GM18499 (cell line): ENCODE results near the gene GUCY1A1.
A peak's percentile ranks its signal among the peaks of the same experiment; 100 is the strongest.

Experiments used
- ATAC-seq: cut with Tn5 transposase; IDR thresholded peaks from one replicate; pipeline ENCODE4 v1.9.1; 2021; ENCODE audit warnings: moderate number of reproducible peaks; ENCODE audit not compliant: insufficient read depth, unreplicated experiment

GUCY1A1 gene

DNA sequence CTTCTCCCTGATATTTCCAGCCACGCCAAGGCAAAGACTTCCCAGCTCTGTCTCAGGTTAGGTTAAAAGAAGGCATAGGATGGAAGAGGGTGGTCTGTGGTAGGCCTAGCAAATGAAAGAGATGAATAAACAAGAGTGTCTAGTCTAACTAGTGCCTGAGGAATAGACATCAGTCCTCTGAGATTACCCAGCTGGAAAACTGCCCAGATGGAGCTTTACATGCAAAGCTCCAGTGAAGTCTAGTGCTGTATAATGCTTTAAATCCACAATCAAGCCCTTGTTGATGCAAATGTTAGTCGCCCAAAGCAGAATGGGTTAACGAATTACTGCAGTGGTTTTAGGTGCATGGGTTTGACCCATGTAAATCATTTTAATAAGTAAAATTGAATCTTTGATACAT is 67.4 kb downstream of the GUCY1A1 start:
- no peak for ATAC-seq

DNA sequence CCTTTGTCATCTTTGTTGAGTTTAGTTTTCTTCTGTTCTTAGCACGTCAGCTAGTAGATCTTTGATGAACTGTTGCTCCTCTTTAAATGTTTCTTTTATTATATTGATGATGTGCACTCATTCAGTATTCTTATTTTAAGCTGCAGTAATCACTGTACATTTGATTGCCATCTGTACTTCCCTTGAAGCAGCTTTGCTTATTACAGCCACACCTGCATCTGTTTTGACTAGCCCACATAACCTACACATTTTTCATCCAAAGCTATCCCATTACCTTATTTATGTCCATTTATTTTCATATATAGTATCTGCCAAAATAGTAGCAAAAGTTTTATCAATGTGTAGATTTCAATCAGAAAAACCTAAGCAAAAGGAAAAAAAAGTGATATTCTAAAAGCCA is 68.3 kb downstream of the GUCY1A1 start:
- ATAC-seq, result no peak

DNA sequence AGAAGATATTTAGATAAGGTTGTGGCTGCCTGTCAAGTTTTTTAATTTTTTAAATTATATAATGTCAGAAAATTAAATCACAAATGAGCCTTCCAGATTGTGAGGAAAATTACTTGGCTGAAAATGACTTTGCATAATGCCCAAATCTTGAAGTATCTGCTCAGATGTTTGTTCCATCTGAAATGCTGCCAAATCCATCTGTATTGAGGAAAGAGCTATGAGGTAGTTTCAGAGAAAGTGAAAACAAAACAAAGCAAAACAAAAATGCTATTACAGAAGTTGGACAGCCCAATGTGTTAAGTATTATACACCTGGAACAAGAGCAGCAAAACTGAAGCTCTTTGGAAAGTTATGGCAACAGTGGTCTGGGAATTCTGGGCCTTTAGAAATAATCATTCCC is 68.8 kb downstream of the GUCY1A1 start:
- no peak for ATAC-seq

DNA sequence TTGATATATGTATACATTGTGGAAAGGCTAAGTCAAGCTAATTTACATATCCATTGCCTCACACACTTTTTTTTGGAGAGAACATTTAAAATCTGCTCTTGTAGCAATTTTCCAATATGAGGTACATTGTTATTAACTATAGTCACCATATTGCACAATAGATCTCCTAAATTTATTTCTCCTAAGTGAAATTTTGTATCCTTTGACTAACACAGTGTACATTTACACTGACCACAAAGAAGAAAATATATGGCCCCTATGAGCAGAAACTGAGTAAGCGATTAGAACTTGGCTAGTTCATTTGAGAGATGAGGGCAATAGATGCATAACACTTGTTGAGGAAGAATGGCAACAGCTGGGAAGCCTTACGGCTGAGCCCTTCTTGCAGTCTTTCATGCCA is 71.9 kb downstream of the GUCY1A1 start:
- ATAC-seq, result no peak

DNA sequence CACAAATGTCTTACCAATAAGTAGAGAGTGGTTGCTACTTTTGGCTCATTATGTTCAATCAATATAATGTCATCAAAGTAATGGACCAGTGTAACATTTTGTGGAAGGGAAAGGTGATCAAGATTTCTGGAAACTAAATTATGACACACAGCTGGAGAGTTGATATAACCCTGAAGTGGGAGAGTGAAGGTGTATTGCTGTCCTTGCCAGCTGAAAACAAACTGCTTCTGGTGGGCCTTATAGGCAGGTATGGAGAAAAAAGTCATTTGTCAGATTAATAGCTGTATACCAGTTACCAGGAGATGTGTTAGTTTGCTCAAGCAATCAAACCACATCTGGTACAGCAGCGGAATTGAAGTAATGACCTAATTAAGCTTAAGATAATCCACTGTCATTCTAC is 74.9 kb downstream of the GUCY1A1 start:
- no peak for ATAC-seq

DNA sequence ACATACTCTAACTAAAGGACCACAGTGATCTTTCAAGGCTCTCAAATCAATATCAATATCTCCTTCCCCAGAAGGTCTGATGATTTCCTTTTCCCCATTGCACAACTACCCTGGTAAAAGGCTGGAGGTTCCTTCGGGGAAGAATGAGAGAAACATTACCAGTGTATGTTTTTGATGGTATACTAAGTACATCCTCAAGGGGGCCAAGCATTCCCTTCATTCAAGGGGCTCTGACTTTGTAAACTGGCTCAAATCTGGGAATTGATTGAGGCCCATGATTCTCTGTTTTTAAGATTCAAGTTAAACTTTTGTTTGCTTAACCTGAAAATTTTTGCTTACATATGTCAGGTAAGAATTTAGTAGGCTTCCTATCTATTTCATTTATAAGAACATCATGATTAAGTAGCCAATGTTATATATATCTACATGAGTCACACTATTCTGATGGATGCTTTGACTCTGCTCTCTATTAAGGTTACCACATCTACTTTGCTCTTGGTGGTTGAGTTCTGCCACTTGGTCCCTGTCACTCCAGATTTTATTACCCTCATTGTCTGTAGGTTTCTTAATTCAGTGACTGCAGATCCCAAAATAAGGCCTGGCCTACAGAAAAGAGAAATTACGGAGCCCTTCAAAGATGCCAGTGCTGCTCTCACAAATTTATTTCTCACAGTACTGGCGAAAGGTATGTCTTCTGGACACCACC is 75.8 kb downstream of the GUCY1A1 start:
- no peak for ATAC-seq

DNA sequence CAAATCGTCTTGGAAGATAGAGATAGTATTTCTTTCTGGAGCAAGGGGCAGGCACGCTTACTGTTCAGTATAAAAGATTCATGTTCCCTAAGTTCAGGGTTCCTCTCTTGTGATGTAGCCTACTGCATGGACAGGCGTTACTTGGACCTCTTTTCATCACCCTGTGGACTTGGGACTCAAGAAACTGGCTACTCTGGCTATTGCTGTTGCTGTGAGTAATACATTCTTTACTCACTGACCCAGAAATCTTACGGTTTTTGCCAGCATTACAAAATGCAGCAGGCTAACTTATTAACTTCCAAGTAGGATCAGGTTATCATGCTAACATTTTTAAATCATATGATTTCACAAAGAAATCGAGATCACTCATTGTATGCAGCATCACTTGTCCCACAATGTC is 79.3 kb downstream of the GUCY1A1 start:
- no peak for ATAC-seq

DNA sequence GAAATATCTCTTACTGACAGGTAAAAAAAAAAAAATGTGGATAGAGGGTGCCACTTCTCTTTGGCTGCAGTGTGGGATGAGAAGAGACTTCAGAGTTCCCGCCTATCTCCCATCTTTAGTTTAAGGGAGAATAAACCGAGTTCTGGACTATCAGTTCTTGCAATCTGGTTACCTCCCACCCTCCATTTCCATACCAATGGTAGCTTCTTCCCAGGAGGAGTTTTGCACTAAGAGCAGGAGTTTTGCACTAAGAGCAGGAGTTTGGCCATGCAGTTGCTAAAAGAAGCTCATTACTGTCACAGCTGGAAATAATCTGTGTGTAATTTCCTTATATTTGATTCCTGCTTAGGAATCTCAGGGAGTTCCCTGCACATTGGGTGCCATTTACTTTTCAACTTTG is 81.4 kb downstream of the GUCY1A1 start:
- ATAC-seq, result no peak

DNA sequence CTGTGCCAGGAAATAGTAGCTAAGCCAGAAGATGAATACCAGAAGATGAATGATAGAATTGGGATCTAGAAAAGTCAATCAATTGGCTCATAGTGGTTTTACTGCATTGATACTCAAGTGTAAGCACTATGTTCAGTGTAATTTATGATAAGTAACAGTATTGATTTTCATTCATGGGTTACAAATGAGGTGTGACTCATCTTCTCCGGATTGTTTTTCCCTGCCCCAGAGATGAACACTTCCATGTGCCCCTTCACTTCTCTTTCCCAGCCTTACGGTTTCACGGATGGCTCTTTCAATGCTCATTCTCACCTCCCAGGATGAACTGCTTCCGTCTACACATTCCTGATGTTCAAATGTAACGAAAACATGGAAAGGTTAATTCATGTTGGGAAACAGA is 82.4 kb downstream of the GUCY1A1 start:
- ATAC-seq, result no peak

DNA sequence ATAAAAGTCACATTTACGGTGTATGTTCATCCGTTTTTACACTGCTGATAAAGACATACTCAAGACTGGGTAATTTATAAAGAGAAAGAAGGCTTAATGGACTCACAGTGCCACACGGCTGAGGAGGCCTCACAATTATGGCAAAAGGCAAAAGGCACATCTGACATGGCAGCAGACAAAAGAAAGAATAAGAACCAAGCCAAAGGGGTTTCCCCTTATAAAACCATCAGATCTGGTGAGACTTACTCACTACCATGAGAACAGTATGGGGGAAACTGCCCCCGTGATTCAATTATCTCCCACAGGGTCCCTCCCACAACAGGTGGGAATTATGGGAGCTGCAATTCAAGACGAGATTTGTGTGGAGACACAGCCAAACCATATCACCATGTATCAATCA is 84.9 kb downstream of the GUCY1A1 start:
- no peak for ATAC-seq

DNA sequence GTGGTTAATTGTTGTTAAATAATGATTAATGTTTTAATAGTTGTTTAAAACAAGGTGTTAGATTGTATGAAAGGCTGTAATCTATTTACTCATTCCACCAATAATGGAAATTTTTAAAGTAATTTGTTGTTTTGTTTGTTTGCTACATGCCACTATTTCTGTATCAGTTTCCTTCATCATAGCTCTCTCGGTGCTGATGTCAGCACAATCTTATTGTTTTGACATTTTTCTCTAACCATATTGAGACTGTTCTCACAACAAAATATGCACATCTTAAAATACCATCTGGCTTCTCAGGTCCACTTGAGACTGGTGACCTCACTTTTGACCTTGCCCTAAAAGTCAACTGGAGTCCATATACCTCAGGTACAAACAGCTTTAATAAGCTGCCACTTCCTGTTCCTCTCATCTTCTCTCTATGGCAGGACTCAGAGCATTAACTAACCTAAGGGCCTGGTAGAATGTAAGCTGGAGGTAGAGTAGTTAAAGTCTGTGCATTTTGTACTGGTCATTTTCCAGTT is 91.2 kb downstream of the GUCY1A1 start:
- no peak for ATAC-seq

DNA sequence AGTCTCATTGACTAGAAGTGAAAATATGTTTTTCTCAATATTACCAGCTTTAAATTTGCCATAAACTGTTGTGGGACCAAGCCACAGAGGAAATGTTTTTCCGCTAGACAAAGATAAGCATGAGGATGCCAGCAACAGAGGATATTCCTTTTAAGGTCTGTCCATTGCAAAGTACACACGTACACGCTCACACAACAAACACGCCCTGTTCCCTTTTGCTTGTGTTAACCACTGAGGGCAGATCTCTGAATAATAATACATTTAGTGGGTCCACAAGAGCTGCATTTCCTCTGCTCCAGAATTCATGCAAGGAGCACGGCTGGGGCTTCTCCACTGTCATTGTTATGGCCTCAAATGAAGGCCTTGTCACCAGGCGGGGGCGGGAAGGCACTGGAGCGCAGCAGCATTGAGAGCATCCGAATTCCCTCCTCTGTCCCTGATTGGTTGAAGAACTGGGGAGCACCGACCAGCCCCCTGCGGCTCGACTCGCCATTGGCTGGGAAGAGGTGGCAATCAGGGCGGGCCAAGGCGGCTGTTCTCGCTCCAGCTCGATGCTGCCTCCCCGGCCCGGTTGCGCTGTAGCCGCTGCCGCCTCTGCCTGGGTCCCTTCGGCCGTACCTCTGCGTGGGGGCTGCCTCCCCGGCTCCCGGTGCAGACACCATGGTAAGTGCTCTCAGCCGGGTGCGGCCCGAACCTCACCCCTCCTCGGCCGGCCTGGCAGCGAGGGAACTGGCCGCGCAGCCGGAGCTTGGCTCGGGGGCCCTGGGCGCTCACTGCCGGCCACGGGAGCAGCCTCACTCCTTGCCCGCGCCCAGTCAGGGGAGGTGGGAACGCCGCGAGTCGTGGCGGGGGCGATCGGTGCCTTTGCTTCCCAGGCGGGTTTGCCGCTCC is 92.1 kb downstream of the GUCY1A1 start, which contains the start of gene GUCY1B1:
Gene GUCY1B1 (plus strand): TSS at position 541 of the 891 bp plus-strand sequence. CDS start 120 bp downstream, at position 661.
- ATAC-seq, result peak; percentile 97

DNA sequence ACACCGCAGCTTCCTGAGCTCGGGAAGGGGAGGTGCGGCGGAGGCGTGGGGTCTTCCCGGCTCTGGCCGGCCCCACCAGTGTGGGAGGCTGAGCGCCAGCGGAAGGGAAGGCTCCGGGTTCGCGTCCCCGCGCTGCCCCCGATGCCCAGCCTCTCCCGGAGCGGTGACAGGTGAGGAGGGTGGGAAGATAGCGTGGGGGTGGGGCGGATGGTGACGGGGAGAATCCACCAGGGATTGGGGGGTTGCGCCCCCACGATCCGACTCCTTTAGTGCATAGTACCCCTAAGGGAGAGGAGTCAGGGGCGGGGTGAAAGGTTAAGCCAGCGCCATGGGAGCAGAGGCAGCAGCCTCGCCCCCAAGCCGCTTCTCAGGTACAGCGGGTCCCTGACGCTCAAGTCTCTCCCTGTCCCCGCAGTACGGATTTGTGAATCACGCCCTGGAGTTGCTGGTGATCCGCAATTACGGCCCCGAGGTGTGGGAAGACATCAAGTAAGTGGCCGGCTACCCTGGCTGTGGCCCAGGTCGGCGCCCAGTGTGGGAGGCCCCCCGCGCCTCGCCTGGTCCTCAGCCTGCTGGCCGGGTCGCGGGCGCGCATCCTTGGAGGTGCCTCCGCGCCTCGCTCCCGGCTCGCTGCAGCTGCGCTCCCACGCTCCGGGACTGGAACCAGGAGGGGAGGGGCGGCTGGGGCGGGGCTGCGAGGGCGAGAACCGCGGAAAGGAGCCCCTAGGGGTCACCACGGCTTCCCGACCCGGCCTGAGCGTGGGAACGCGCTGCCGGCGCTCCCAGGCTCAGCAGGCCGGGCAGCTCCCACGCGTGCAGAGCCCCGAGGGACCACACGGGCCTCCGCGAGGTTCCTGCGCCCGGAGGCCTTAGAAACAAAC is 93.0 kb downstream of the GUCY1A1 start:
- ATAC-seq, result no peak

DNA sequence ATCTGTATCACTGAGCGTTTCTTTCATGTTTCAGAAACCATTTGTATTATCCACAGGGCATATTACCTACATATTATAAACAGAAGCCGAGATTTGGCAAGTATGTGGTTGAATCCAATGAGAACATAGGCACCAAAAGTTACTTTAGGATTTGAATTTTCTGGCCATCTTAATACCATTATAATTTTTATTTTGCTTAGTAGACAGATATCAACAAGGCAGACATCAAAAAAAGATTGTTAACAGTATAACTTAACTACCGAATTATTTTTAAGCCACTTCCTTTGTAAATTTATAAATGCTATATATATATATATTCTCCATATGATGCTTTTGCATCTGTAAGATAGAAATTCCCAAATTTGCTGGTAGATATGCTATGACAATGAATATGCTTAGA is 94.4 kb downstream of the GUCY1A1 start:
- ATAC-seq, result no peak

DNA sequence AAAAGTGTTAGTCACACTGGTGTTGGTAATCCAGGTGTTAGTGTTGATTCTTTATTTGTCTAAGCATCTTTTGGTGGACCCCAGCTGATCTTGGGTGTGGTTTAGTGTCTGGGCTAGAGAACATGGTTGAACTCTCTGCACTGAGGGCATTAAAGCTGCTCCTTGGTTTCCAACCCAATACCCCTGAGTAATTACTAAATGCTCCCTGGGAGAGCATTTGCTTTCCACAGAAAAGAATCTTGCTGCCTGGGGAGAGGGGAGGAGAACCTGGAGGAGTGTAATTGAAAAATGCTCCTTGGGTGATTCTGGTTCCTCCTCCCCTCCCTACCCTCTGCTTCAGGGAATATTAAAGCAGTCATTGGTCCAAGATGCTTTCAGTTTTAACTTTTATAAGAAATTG is 95.3 kb downstream of the GUCY1A1 start:
- no peak for ATAC-seq

DNA sequence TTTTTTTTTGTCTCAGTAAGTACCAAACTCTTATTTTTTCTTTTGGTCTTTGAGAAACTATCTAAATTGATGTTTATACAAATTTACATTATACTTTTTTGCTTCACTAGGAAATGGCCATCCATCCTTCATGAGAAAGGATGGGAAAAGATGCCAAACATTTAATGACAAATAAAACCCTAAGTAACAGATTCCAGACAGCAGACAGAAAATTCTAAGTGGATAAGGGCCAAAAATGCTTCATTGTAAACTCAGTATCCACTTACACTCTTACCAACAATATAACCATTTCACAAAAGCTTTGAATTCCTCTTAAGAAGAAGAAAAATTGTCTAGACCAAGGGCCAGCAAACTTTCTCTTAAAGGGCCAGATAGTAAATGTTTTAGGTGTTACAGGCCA is 95.7 kb downstream of the GUCY1A1 start:
- ATAC-seq, result no peak

DNA sequence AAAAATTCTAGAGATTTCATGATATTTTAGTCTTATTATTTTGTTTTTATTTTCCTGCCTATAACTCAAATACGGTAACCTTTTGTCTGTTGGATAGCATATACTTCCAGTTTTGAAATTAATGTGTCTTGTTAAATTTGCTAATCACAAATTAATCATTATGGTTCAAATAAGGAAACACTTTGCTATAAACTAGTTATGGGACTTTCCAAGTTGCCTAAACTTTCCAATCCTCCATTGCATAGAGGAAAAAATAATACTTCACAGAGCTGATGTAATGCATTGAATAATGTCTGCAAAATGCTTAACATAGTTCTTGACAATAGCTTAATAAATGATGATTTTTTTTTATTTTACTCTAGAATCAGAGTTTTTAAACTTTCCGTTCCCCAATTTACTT is 96.9 kb downstream of the GUCY1A1 start:
- no peak for ATAC-seq

DNA sequence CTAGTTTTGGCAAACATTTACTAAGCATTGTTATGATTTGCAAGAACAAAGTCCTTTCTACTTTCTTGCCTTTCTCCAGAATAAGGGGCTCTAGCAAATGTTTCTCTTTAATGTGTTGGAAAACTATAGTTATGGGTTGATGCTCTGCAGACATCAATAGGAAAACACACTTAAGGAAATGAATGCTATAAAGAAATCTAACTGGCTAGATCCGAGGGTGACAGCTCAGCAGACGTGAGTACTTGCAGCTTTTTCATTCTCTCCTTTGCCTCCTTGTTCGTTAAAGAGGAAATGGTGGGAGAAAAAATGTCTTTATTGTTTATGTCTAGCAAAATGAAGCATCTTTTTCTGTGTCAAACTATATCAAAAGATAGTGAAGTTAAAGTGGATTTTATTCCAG is 98.5 kb downstream of the GUCY1A1 start:
- no peak for ATAC-seq

DNA sequence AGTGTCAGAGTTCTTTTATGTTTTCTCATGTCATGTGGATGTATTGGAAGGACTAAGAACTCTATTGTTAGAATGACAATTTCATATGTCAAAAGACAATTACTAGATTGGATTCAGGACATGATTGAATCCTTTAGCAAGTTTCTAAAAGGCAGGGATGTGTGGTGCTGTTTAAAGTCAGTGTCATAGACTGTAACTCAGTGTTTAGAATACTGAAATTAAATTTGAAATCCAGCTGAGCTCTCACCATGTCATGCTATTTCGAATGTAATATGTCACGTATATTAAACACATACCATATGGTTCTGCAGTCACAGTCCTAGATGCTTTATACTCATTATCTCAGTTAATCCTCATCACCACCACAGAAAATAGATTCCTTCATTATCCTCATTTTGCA is 100.0 kb downstream of the GUCY1A1 start:
- no peak for ATAC-seq

DNA sequence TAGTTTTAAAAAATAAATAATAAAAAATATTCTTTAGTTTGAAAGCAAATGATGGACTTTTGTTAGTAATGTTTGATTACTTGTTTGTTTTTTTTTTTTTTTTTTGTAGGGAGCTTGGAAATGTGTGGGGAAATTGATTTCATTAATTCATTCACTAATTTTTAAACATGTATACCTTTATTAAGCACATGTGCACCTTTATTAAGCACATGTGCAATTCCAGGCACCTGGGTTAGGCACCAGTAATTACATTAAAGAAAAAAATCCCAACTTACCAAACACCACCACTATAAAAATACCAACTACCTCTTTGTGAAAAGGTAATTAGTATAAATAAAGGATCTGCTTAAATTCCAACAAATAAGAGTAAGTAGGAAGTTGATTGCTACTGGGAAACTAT is 101.7 kb downstream of the GUCY1A1 start:
- no peak for ATAC-seq
